ENCODE measurements around the gene PRKN.

The PRKN gene

DNA sequence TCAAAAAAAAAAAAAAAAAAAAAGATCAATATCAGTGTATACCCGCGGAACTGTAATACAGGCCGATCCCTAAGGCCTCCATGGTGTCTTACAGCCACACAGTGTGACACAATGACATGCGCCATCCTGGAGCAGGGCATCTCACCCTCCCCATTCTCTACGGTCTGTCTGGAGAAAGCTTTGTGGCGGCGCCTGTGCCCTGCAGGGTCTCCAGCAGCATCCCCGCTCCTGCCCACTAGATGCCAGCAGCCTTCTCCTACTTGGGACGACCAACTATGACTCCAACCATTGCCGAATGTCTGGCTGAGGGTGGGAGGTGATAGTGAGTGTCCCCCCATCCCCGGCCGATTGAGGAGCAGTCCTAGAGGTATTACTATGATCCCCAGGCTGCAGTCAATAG, 894.9 kb downstream of the PRKN start:
- Histone ChIP-seq H3K4me1 (ENCODE audit: insufficient read depth, low read length, severe bottlenecking) (no peaks in the 10 kb centered on the region), H3K36me3 (ENCODE audit: insufficient read depth, low read length) (no peaks in the 10 kb centered on the region), H3K4me3 (ENCODE audit: low read depth, low read length, poor library complexity, severe bottlenecking) (no peak overlapping the region), H3K9me2 (ENCODE audit: low read depth, low read length) (no peaks in the 10 kb centered on the region), H3K79me2 (ENCODE audit: insufficient read depth, low read length) (no peaks in the 10 kb centered on the region), H3K4me2 (ENCODE audit: low read length) (no peak overlapping the region), H4K20me1 (ENCODE audit: insufficient read depth, low read length) (no peaks in the 10 kb centered on the region), H3K9ac (ENCODE audit: low read length) (no peak overlapping the region), H2AFZ (ENCODE audit: low read length) (no peak overlapping the region), H3K27me3 (ENCODE audit: insufficient read depth, low read length) (no peaks in the 10 kb centered on the region), H3F3A (ENCODE audit: insufficient read depth, low read length) (no peaks in the 10 kb centered on the region), H3K27ac (ENCODE audit: low read depth, low read length, poor library complexity, severe bottlenecking) (no peak overlapping the region), H3K9me3 (ENCODE audit: low read length) (no peaks in the 10 kb centered on the region)
- TF ChIP-seq CTCF (IDR thresholded peaks at IDR 0.05; ENCODE audit: low read length) = no peak
- no peak for TF ChIP-seq EZH2 (IDR thresholded peaks at IDR 0.05; ENCODE audit: borderline replicate concordance, low read length)

GRCh38 chr6:161830866-161831616, 896.5 kb downstream of the PRKN start:
- Histone ChIP-seq H4K20me1 (ENCODE audit: insufficient read depth, low read length) (no peaks in the 10 kb centered on the region), H3K27me3 (ENCODE audit: insufficient read depth, low read length) (no peaks in the 10 kb centered on the region), H3K79me2 (ENCODE audit: insufficient read depth, low read length) (no peaks in the 10 kb centered on the region), H3K36me3 (ENCODE audit: insufficient read depth, low read length) (no peaks in the 10 kb centered on the region), H3K4me3 (ENCODE audit: low read depth, low read length, poor library complexity, severe bottlenecking) (no peak overlapping the region), H3K4me2 (ENCODE audit: low read length) (no peak overlapping the region), H3K9me2 (ENCODE audit: low read depth, low read length) (no peaks in the 10 kb centered on the region), H3K9ac (ENCODE audit: low read length) (no peak overlapping the region), H3K4me1 (ENCODE audit: insufficient read depth, low read length, severe bottlenecking) (no peaks in the 10 kb centered on the region), H2AFZ (ENCODE audit: low read length) (no peak overlapping the region), H3F3A (ENCODE audit: insufficient read depth, low read length) (no peaks in the 10 kb centered on the region), H3K9me3 (ENCODE audit: low read length) (no peaks in the 10 kb centered on the region), H3K27ac (ENCODE audit: low read depth, low read length, poor library complexity, severe bottlenecking) (no peak overlapping the region)
- TF ChIP-seq EZH2 (IDR thresholded peaks at IDR 0.05; ENCODE audit: borderline replicate concordance, low read length) = no peak
- no peak for TF ChIP-seq CTCF (IDR thresholded peaks at IDR 0.05; ENCODE audit: low read length)

- no peak overlapping the region for H2AFZ ChIP-seq (ENCODE audit: low read length)
- H3K36me3 ChIP-seq (ENCODE audit: insufficient read depth, low read length) = no peaks in the 10 kb centered on the region
- no peak overlapping the region for H3K27ac ChIP-seq (ENCODE audit: low read depth, low read length, poor library complexity, severe bottlenecking)
- H4K20me1 ChIP-seq (ENCODE audit: insufficient read depth, low read length) = no peaks in the 10 kb centered on the region
- no peaks in the 10 kb centered on the region for H3K9me2 ChIP-seq (ENCODE audit: low read depth, low read length)
- no peak overlapping the region for H3K4me3 ChIP-seq (ENCODE audit: low read depth, low read length, poor library complexity, severe bottlenecking)
- H3F3A ChIP-seq (ENCODE audit: insufficient read depth, low read length) = no peaks in the 10 kb centered on the region
- no peak for TF ChIP-seq EZH2 (IDR thresholded peaks at IDR 0.05; ENCODE audit: borderline replicate concordance, low read length)
- no peak for TF ChIP-seq CTCF (IDR thresholded peaks at IDR 0.05; ENCODE audit: low read length)
- no peaks in the 10 kb centered on the region for H3K27me3 ChIP-seq (ENCODE audit: insufficient read depth, low read length)
- no peaks in the 10 kb centered on the region for H3K9me3 ChIP-seq (ENCODE audit: low read length)
- no peak overlapping the region for H3K9ac ChIP-seq (ENCODE audit: low read length)
- H3K4me1 ChIP-seq (ENCODE audit: insufficient read depth, low read length, severe bottlenecking) = no peaks in the 10 kb centered on the region
- no peak overlapping the region for H3K4me2 ChIP-seq (ENCODE audit: low read length)
- no peaks in the 10 kb centered on the region for H3K79me2 ChIP-seq (ENCODE audit: insufficient read depth, low read length)
These were observed 898.3 kb downstream of the PRKN start for GRCh38 chr6:161829291-161829729.

Data from OCI-LY1 (cell line).